K562 (cell line): ENCODE results near the gene PRKCE. TPM values are rescaled to one million over a fixed set of nuclear protein-coding genes. Genes with fewer than 3 reads are reported as not detected.

Source experiments
- ATAC-seq: fragments of 200-7000 bp; cut with Tn5 transposase; 3 replicates; pipeline ENCODE4 v1.9.1; 2020; ENCODE audit warnings: moderate library complexity
- BruUV-seq: library from RNA; stranded (reverse); fragments of 400-500 nt; replicated peaks from 2 replicates; lab custom pipeline; 2021; lab: Mats Ljungman, UMichigan
- CTCF ChIA-PET: fragments of 300-600 bp; formaldehyde crosslinking; extraction: SDS; loops from one replicate; lab custom pipeline; 2021; ENCODE audit warnings: low intra/inter-chr PET ratio; lab: Yijun Ruan, JAX
- POLR2A ChIA-PET: fragments of 300-600, 350-650 bp; sonication (Branson Sonifier 250); formaldehyde crosslinking; extraction: SDS; loops from one replicate; lab custom pipeline; 2021; ENCODE audit warnings: antibody characterized with exemption, inconsistent platforms; lab: Yijun Ruan, JAX
- DNase-seq, 4 experiments: peaks; one replicate each; pipeline versions ENCODE4 v3.0.0 to v3.0.0-alpha.2; 2011 to 2018; ENCODE audit warnings: low spot score in 3 of 4, mixed read lengths in 3 of 4; ENCODE audit errors: extremely low read depth in 1 of 4
- FAIRE-seq: peaks from 2 replicates; lab custom pipeline; 2011; peaks lifted over from hg19 to GRCh38; lab: Jason Lieb, UNC
- H2AFZ ChIP-seq: 2 replicates; pipeline ENCODE4 v1.6.0; 2011; ENCODE audit warnings: low read depth, low read length, control low read depth, inconsistent platforms
- H3K27ac ChIP-seq: fragments of 200-600 bp; 3 replicates; pipeline ENCODE4 v1.8.0; 2011; ENCODE audit warnings: low read depth, mild to moderate bottlenecking, control low read depth, inconsistent platforms, low read length, moderate library complexity, mixed read lengths; ENCODE audit errors: extremely low read depth
- H3K27me3 ChIP-seq, 2 experiments: fragments of 300-600 bp in 1 of 2; 2 replicates in 1 of 2; 3 replicates in 1 of 2; pipeline versions ENCODE4 v1.6.0 to v1.8.0; 2011; ENCODE audit warnings: inconsistent platforms in 2 of 2, low read length in 2 of 2, mild to moderate bottlenecking in 1 of 2, mixed read lengths in 1 of 2, moderate library complexity in 1 of 2; ENCODE audit not compliant: control insufficient read depth in 2 of 2, insufficient read depth in 2 of 2
- H3K36me3 ChIP-seq: fragments of 300-600 bp; 3 replicates; pipeline ENCODE4 v1.8.0; 2011; ENCODE audit warnings: mild to moderate bottlenecking, low read length, inconsistent platforms; ENCODE audit not compliant: control insufficient read depth, insufficient read depth
- H3K4me1 ChIP-seq, 2 experiments: fragments of 200-600 bp in 1 of 2; replicated peaks in 1 of 2; 2 replicates in 1 of 2; 3 replicates in 1 of 2; pipeline versions ENCODE4 v1.5.1 to v1.8.0; 2011; ENCODE audit warnings: inconsistent platforms in 2 of 2, low read length in 2 of 2, mild to moderate bottlenecking in 1 of 2, mixed read lengths in 1 of 2, moderate library complexity in 1 of 2; ENCODE audit not compliant: control insufficient read depth in 2 of 2, insufficient read depth in 2 of 2
- H3K4me2 ChIP-seq: 2 replicates; pipeline ENCODE4 v1.6.1; 2011; ENCODE audit warnings: low read length, control low read depth, inconsistent platforms, mixed read lengths; ENCODE audit not compliant: insufficient read depth
- H3K4me3 ChIP-seq: fragments of 200-600 bp; sonication (generic), shearing (Covaris generic); 2 replicates; pipeline ENCODE4 v1.5.1; 2016; ENCODE audit warnings: control low read depth, inconsistent platforms
- H3K79me2 ChIP-seq: fragments of 200-600 bp; 3 replicates; pipeline ENCODE4 v1.8.0; 2011; ENCODE audit warnings: low read length, inconsistent platforms; ENCODE audit not compliant: control insufficient read depth, insufficient read depth
- H3K9ac ChIP-seq, 2 experiments: 2 replicates each; pipeline versions ENCODE4 v1.6.0 to v1.6.1; 2011; ENCODE audit warnings: low read depth in 2 of 2, low read length in 2 of 2, control low read depth in 1 of 2, inconsistent platforms in 1 of 2, mild to moderate bottlenecking in 1 of 2, mixed read lengths in 1 of 2; ENCODE audit not compliant: insufficient read depth in 1 of 2
- H3K9me1 ChIP-seq: one replicate; pipeline ENCODE4 v1.6.0; 2011; ENCODE audit warnings: inconsistent platforms, mild to moderate bottlenecking, low read length, moderate library complexity; ENCODE audit not compliant: control insufficient read depth, insufficient read depth
- H3K9me3 ChIP-seq: replicated peaks from 2 replicates; pipeline ENCODE4 v1.5.1; 2011; ENCODE audit warnings: low read depth, low read length, inconsistent platforms; ENCODE audit not compliant: control insufficient read depth, insufficient read depth
- H4K20me1 ChIP-seq: replicated peaks from 2 replicates; pipeline ENCODE4 v1.6.1; 2011; ENCODE audit warnings: low read length, inconsistent platforms, mixed read lengths; ENCODE audit not compliant: control insufficient read depth, insufficient read depth
- BACH1 ChIP-seq: fragments of 200-800 bp; sonication (Bioruptor generic); IDR thresholded peaks from 2 replicates; pipeline ENCODE4 v1.6.1; 2016; ENCODE audit warnings: missing genetic modification characterization, missing compliant biosample characterization
- MYNN ChIP-seq, 2 experiments: sonication (generic); formaldehyde crosslinking in 1 of 2; IDR thresholded peaks; 2 replicates each; pipeline versions ENCODE4 v1.5.0 to v1.6.1; 2016 to 2020; ENCODE audit warnings: antibody characterized with exemption in 1 of 2, missing genetic modification reagents in 1 of 2
- NRF1 ChIP-seq, 2 experiments: fragments of 450-650 bp; IDR thresholded peaks in 1 of 2; conservative IDR thresholded peaks in 1 of 2; 2 replicates each; pipeline ENCODE4 v1.6.1; 2014; ENCODE audit warnings: mild to moderate bottlenecking in 2 of 2
- PCBP2 ChIP-seq: fragments of 200-400 bp; formaldehyde crosslinking; IDR thresholded peaks from 2 replicates; pipeline ENCODE4 v1.6.1; 2018; ENCODE audit warnings: low read length, low read depth, mild to moderate bottlenecking, moderate library complexity; ENCODE audit not compliant: poor library complexity, severe bottlenecking
- PTTG1 ChIP-seq: fragments of 450-650 bp; IDR thresholded peaks from 2 replicates; pipeline ENCODE4 v1.6.1; 2016; ENCODE audit warnings: low read depth, mild to moderate bottlenecking, missing genetic modification characterization, missing compliant biosample characterization
- RBM25 ChIP-seq: fragments of 200-400 bp; formaldehyde crosslinking; IDR thresholded peaks from 2 replicates; pipeline ENCODE4 v1.6.1; 2018; ENCODE audit warnings: low read length, low read depth, moderate library complexity; ENCODE audit not compliant: severe bottlenecking
- RCOR1 ChIP-seq, 2 experiments: IDR thresholded peaks; 2 replicates each; pipeline ENCODE4 v1.6.1; 2012; ENCODE audit warnings: low read depth in 2 of 2, low read length in 2 of 2, borderline replicate concordance in 1 of 2, improper control_type of control experiment in 1 of 2
- TEAD4 ChIP-seq, 2 experiments: sonication (generic) in 1 of 2; formaldehyde crosslinking in 1 of 2; IDR thresholded peaks; 2 replicates each; pipeline versions ENCODE4 v1.6.1 to v1.8.0; 2012 to 2022; ENCODE audit warnings: borderline replicate concordance in 1 of 2, inconsistent platforms in 1 of 2, low read length in 1 of 2, mild to moderate bottlenecking in 1 of 2, missing genetic modification reagents in 1 of 2
- WGBS: fragments of 100-300 bp; shearing (Covaris generic); methylation state at CpG from one replicate; pipeline ENCODE4 v1.1.6; 2016; ENCODE audit warnings: low coverage, mixed read lengths; ENCODE audit not compliant: insufficient coverage; ENCODE audit errors: missing lambda C conversion rate; 5-methylcytosine and 5-hydroxymethylcytosine counted together
- in situ Hi-C: fragments of 300-500 bp; cut with MboI; formaldehyde crosslinking; loops from 4 replicates; pipeline ENCODE4 v1.15.0; 2018; ENCODE audit warnings: inconsistent platforms, mixed read lengths
- intact Hi-C: fragments of 100-400 bp; cut with micrococcal nuclease; formaldehyde crosslinking; loops from 2 replicates; pipeline ENCODE4 v1.14.2; 2022
- polyA plus RNA-seq, 8 experiments: library from polyadenylated mRNA; depleted of rRNA in 4 of 8; stranded (reverse) in 5 of 8; unstranded in 3 of 8; fragments of >200 nt; fragmentation: Nextera tagmentation in 2 of 8; fragmentation: Illumina TruSeq in 1 of 8; extraction: Ambion mirVana in 2 of 8; extraction: Trizol in 1 of 8; gene quantifications; 2 replicates each; pipeline versions ENCODE4 v1.2.1 to v1.2.3, GENCODE V29; 2011 to 2014; ENCODE audit warnings: inconsistent platforms in 1 of 8, missing spikeins in 1 of 8
- total RNA-seq, 7 experiments: library from RNA; depleted of rRNA in 6 of 7; stranded (reverse); fragments of >200 nt in 6 of 7; fragmentation: Illumina TruSeq in 2 of 7; extraction: Trizol in 2 of 7; gene quantifications; 2 replicates each; pipeline versions ENCODE4 v1.2.1 to v1.2.3, GENCODE V29; 2011 to 2021; ENCODE audit warnings: low replicate concordance in 1 of 7
- TF ChIP-seq, protein P1 (sequence below): sonication (generic); formaldehyde crosslinking; IDR thresholded peaks from 2 replicates; pipeline ENCODE4 v1.5.0; 2020; ENCODE audit warnings: missing genetic modification reagents
- TF ChIP-seq, protein P2 (sequence below): IDR thresholded peaks from 3 replicates; pipeline ENCODE4 v1.6.1; 2011; ENCODE audit warnings: borderline replicate concordance, mild to moderate bottlenecking, moderate library complexity; ENCODE audit not compliant: insufficient read length; ENCODE audit errors: extremely low read depth

The PRKCE gene
- total and polyA plus RNA-seq, 9 of the 15 experiments (the other 6 are each of a cell fraction or from before 2014, with no cell fraction given): 0.06 to 1.0 (median 0.22) TPM; not detected in 1

DNA sequence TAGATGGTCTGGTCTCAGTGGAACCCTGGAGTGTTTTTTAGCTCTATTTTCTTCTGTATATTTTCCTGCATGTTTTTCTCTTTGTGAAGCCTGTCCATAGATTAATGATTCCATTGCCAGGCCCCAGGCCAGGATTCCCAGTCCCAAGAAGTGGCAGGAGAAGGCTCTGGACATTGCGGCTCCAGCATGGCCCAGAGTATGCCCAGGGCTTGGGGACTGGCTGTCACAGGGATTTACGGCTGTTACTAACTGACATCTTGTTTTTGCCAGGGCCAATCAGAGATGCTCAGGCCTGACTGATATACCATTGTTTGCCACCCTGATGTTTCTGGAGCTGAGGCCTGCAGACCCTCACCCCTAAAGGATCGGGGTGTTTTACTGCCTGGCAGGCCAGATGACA lies 59.0 kb downstream of the PRKCE start (continued):
- TF ChIP-seq PCBP2: no peak
- no peak for TF ChIP-seq TEAD4 (IDR thresholded peaks at IDR 0.05; ENCODE audit: low read length)
- no peak for TF ChIP-seq TEAD4 (CRISPR knock-in tag; IDR thresholded peaks at IDR 0.05; ENCODE audit: borderline replicate concordance)
- TF ChIP-seq BACH1: no peak
- TF ChIP-seq PTTG1: no peak
- TF ChIP-seq, protein P1, sequence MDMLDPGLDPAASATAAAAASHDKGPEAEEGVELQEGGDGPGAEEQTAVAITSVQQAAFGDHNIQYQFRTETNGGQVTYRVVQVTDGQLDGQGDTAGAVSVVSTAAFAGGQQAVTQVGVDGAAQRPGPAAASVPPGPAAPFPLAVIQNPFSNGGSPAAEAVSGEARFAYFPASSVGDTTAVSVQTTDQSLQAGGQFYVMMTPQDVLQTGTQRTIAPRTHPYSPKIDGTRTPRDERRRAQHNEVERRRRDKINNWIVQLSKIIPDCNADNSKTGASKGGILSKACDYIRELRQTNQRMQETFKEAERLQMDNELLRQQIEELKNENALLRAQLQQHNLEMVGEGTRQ (CRISPR knock-in tag): no peak
- no peak for TF ChIP-seq MYNN (IDR thresholded peaks at IDR 0.05)
- TF ChIP-seq MYNN (CRISPR knock-in tag; IDR thresholded peaks at IDR 0.05): no peak
- no peak for TF ChIP-seq RCOR1 (IDR thresholded peaks at IDR 0.05; ENCODE audit: borderline replicate concordance in 1 of 2, low read depth in 2 of 2, low read length in 2 of 2)
- no peak for TF ChIP-seq NRF1 (conservative IDR thresholded peaks at IDR 0.05 in 1 of 2, IDR thresholded peaks at IDR 0.05 in 1 of 2)
- TF ChIP-seq, all 486 proteins: peak for 0

DNA sequence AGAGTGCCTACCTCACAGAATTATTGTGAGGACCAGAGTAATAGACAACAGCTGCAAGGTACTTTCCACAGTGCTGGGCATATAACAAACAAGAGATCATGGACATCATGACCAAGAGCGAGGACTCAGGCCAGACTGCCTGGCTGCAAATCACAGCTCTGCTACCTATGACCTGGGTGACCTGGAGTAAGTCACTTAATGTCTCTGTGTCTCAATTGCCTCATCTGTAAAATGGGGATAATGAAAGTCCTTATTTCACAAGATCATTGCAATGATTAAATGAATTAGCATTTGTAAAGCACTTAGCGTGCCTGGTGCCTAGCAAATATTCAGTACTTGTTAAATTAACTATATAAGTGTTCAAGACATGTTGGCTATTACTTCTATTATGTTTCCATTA lies 59.7 kb downstream of the PRKCE start:
- H3K9me1 ChIP-seq: no peaks in the 10 kb centered on the region
- no peak for ATAC-seq
- peak; percentile 61 for TF ChIP-seq RBM25
- TF ChIP-seq, protein P2, sequence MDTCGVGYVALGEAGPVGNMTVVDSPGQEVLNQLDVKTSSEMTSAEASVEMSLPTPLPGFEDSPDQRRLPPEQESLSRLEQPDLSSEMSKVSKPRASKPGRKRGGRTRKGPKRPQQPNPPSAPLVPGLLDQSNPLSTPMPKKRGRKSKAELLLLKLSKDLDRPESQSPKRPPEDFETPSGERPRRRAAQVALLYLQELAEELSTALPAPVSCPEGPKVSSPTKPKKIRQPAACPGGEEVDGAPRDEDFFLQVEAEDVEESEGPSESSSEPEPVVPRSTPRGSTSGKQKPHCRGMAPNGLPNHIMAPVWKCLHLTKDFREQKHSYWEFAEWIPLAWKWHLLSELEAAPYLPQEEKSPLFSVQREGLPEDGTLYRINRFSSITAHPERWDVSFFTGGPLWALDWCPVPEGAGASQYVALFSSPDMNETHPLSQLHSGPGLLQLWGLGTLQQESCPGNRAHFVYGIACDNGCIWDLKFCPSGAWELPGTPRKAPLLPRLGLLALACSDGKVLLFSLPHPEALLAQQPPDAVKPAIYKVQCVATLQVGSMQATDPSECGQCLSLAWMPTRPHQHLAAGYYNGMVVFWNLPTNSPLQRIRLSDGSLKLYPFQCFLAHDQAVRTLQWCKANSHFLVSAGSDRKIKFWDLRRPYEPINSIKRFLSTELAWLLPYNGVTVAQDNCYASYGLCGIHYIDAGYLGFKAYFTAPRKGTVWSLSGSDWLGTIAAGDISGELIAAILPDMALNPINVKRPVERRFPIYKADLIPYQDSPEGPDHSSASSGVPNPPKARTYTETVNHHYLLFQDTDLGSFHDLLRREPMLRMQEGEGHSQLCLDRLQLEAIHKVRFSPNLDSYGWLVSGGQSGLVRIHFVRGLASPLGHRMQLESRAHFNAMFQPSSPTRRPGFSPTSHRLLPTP: no peak
- TF ChIP-seq, all 486 proteins: peak for 1
- FAIRE-seq (no peak), DNase-seq (no peak)
- no peaks in the 10 kb centered on the region for H3K4me1 ChIP-seq
- no peak overlapping the region for H2AFZ ChIP-seq
- BruUV-seq: no TSS peak
- no peak overlapping the region for H3K4me3 ChIP-seq
- H3K27ac ChIP-seq: no peak overlapping the region
- no peak overlapping the region for H3K9ac ChIP-seq
- H3K27me3 ChIP-seq: peaks cover 2 to 19% of the 10 kb centered on the region in 2 experiments; a peak in 3 of 5 replicates
- H4K20me1 ChIP-seq: no peaks in the 10 kb centered on the region
- POLR2A ChIA-PET: interaction anchor here (0.6 kb wide), 1 partner anchor 1807 kb away, joined by 3 read pairs; no protein-coding TSS in a partner anchor
- CTCF ChIA-PET: no interaction called here
- H3K9me3 ChIP-seq: no peaks in the 10 kb centered on the region
- H3K79me2 ChIP-seq: no peaks in the 10 kb centered on the region
- intact Hi-C loops: no loop called here
- no peaks in the 10 kb centered on the region for H3K36me3 ChIP-seq
- in situ Hi-C loops: no loop called here
- 0% methylated on average over 2 of the region's 2 CpGs for WGBS
- no peak overlapping the region for H3K4me2 ChIP-seq
